AG09309 (cell line): ENCODE measurements around the gene RBFOX2.

Source experiments
- DNase-seq: peaks from one replicate; pipeline ENCODE4 v3.0.0-alpha.2; 2010; ENCODE audit warnings: low read depth
- H3K4me3 ChIP-seq: 2 replicates; pipeline ENCODE4 v1.5.1; 2011; ENCODE audit warnings: mild to moderate bottlenecking, low read depth, low read length, moderate library complexity; ENCODE audit not compliant: control insufficient read depth
- CTCF ChIP-seq: IDR thresholded peaks from 2 replicates; pipeline ENCODE4 v1.5.1; 2011; ENCODE audit warnings: mild to moderate bottlenecking, low read depth, low read length, inconsistent platforms; ENCODE audit not compliant: insufficient read depth, control insufficient read depth; ENCODE audit errors: missing control alignments

RBFOX2 gene

GRCh38 chr22:35777335-35777975 lies 251.2 kb downstream of the RBFOX2 start:
- no peak for TF ChIP-seq CTCF
- no peak overlapping the region for H3K4me3 ChIP-seq
- peak; percentile 33 for DNase-seq

GRCh38 chr22:35775339-35775738 lies 253.3 kb downstream of the RBFOX2 start:
- H3K4me3 ChIP-seq: no peak overlapping the region
- TF ChIP-seq CTCF: no peak
- DNase-seq: no peak

GRCh38 chr22:35769974-35770373 lies 258.6 kb downstream of the RBFOX2 start:
- H3K4me3 ChIP-seq: no peak overlapping the region
- DNase-seq: no peak
- no peak for TF ChIP-seq CTCF

GRCh38 chr22:35766654-35767580 lies 261.7 kb downstream of the RBFOX2 start:
- DNase-seq: no peak
- no peak for TF ChIP-seq CTCF
- H3K4me3 ChIP-seq: no peak overlapping the region

GRCh38 chr22:35761037-35761436 lies 267.6 kb downstream of the RBFOX2 start:
- TF ChIP-seq CTCF: peak; percentile 29
- no peak for DNase-seq
- no peak overlapping the region for H3K4me3 ChIP-seq

GRCh38 chr22:35758394-35758793 lies 270.2 kb downstream of the RBFOX2 start:
- DNase-seq: no peak
- TF ChIP-seq CTCF: no peak
- H3K4me3 ChIP-seq: no peak overlapping the region
